SH-SY5Y (cell line): ENCODE results near the gene ANXA1.

ENCODE experiments used
- GATA2 ChIP-seq: IDR thresholded peaks from 2 replicates; pipeline ENCODE4 v1.6.1; 2011; ENCODE audit warnings: mild to moderate bottlenecking, low read depth, low read length
- GATA3 ChIP-seq: IDR thresholded peaks from 2 replicates; pipeline ENCODE4 v1.6.1; 2011; ENCODE audit warnings: low read depth, mild to moderate bottlenecking, low read length, moderate library complexity

DNA sequence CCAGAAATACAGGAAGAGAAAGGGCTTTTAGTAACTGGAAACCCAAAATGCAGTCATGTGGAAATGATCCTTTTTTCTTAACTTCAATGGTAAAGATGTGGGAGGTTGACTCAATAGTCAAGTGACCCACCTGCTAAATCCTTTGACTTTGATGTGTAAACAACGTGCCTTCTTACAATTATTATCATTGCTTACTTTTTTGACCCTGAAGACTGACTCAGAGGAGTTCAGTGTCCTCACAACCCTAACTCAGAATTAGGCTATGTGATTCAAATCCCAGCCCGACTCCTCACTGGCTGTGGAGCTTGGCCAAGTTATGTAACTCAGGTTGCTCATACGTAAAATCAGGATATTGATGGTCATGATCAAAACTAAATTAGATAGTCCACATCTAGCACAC is 27.9 kb downstream of the ANXA1 start:
- TF ChIP-seq GATA3 = no peak
- TF ChIP-seq GATA2 = no peak
